DOHH2 (cell line): ENCODE measurements around the gene ADAM19.

Experiments
- H3F3A ChIP-seq: fragments of 200-600 bp; sonication (generic), shearing (Covaris generic); 2 replicates; pipeline ENCODE4 v1.6.0; 2016; ENCODE audit warnings: antibody characterized with exemption, mild to moderate bottlenecking; ENCODE audit not compliant: control insufficient read depth, insufficient read depth
- H3K27ac ChIP-seq: fragments of 200-600 bp; sonication (generic); 2 replicates; pipeline ENCODE4 v1.5.1; 2014; ENCODE audit warnings: low read depth, mild to moderate bottlenecking, low read length, moderate library complexity
- H3K27me3 ChIP-seq: fragments of 200-600 bp; sonication (generic); 2 replicates; pipeline ENCODE4 v1.6.1; 2014; ENCODE audit warnings: mild to moderate bottlenecking, low read length, mixed read lengths; ENCODE audit not compliant: control insufficient read depth
- H3K36me3 ChIP-seq: fragments of 200-600 bp; sonication (generic); 2 replicates; pipeline ENCODE4 v1.6.1; 2014; ENCODE audit warnings: mild to moderate bottlenecking, low read length, moderate library complexity, mixed read lengths; ENCODE audit not compliant: control insufficient read depth
- H3K4me1 ChIP-seq: fragments of 200-600 bp; sonication (generic); 2 replicates; pipeline ENCODE4 v1.6.1; 2014; ENCODE audit warnings: mild to moderate bottlenecking, low read length, mixed read lengths; ENCODE audit not compliant: control insufficient read depth
- H3K4me2 ChIP-seq: fragments of 200-600 bp; sonication (generic); 2 replicates; pipeline ENCODE4 v1.6.0; 2014; ENCODE audit warnings: mild to moderate bottlenecking, low read length, moderate library complexity
- H3K4me3 ChIP-seq: fragments of 200-600 bp; sonication (generic); 2 replicates; pipeline ENCODE4 v1.5.1; 2014; ENCODE audit warnings: mild to moderate bottlenecking, low read length, mixed read lengths
- H3K79me2 ChIP-seq: fragments of 200-600 bp; sonication (generic); 2 replicates; pipeline ENCODE4 v1.6.1; 2014; ENCODE audit warnings: mild to moderate bottlenecking, low read length, mixed read lengths; ENCODE audit not compliant: control insufficient read depth
- H3K9me2 ChIP-seq: fragments of 200-600 bp; sonication (generic); replicated peaks from 2 replicates; pipeline ENCODE4 v1.6.1; 2014; ENCODE audit warnings: mild to moderate bottlenecking, low read length, mixed read lengths; ENCODE audit not compliant: control insufficient read depth
- H3K9me3 ChIP-seq: fragments of 200-600 bp; sonication (generic); 2 replicates; pipeline ENCODE4 v1.6.1; 2014; ENCODE audit warnings: antibody characterized with exemption, low read length, mixed read lengths; ENCODE audit not compliant: control insufficient read depth, insufficient read depth
- H4K20me1 ChIP-seq: fragments of 200-600 bp; sonication (generic); 2 replicates; pipeline ENCODE4 v1.6.0; 2014; ENCODE audit warnings: low read depth, mild to moderate bottlenecking, antibody characterized with exemption, low read length, moderate library complexity; ENCODE audit not compliant: control insufficient read depth, insufficient read depth
- CTCF ChIP-seq: fragments of 200-600 bp; sonication (generic); IDR thresholded peaks from one replicate; pipeline ENCODE4 v1.5.1; 2014; ENCODE audit warnings: antibody characterized with exemption, mild to moderate bottlenecking, low read depth, low read length; ENCODE audit not compliant: poor library complexity, severe bottlenecking
- EZH2phosphoT487 ChIP-seq: fragments of 200-600 bp; sonication (generic); IDR thresholded peaks from 2 replicates; pipeline ENCODE4 v1.6.1; 2017; ENCODE audit warnings: borderline replicate concordance, mild to moderate bottlenecking, antibody characterized with exemption, low read length, moderate library complexity, mixed read lengths

Gene ADAM19

GRCh38 chr5:157571357-157571827 lies 4.2 kb downstream of the ADAM19 start:
- H3K9me2 ChIP-seq = no peaks in the 10 kb centered on the region
- H3K9me3 ChIP-seq = no peaks in the 10 kb centered on the region
- peak overlapping the region; percentile 94 for H3K27ac ChIP-seq
- H3K27me3 ChIP-seq = no peaks in the 10 kb centered on the region
- no peaks in the 10 kb centered on the region for H4K20me1 ChIP-seq
- peaks cover 93% of the 10 kb centered on the region for H3K79me2 ChIP-seq
- peak overlapping the region; percentile 99 for H3K4me3 ChIP-seq
- no peak for TF ChIP-seq EZH2phosphoT487
- TF ChIP-seq CTCF = no peak
- peaks cover 77% of the 10 kb centered on the region for H3K4me1 ChIP-seq
- peaks cover 48% of the 10 kb centered on the region for H3F3A ChIP-seq
- peaks cover 74% of the 10 kb centered on the region for H3K36me3 ChIP-seq
- peak overlapping the region; percentile 91 for H3K4me2 ChIP-seq

DNA sequence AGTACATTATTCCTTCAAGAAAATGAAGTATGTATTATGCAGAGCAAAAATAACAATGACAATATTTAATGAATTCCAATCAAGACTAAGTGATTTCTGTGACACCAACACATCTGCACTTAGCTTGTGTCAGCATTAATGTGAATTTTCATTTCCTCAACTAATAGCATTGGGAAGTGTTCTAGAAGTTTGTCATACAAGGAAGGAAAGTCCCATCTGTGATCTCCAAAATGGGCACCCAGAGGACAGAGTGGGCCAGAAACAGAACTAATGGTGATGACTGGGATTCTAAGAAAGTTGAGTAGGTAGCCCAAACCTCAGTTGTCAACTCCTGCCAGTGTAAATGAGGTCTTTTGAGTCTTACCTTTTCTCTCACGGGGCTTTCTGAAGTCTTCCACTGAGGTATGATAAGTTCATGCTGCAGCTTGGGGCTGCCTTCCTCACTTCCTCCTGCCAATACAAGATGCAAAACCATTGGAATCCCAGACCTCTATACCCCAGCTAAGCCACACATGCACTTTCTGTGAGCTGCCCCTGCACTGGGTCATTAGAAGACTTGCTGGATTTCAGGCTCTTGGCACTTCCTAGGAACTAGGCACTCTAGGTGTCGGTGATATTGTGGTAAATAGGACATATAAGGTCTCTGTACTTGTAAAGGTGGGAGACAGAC lies 4.9 kb downstream of the ADAM19 start:
- Histone ChIP-seq H4K20me1 (no peaks in the 10 kb centered on the region), H3K9me3 (no peaks in the 10 kb centered on the region), H3K4me1 (peaks cover 78% of the 10 kb centered on the region), H3K4me2 (peak overlapping the region; percentile 91), H3K9me2 (no peaks in the 10 kb centered on the region), H3K27me3 (no peaks in the 10 kb centered on the region), H3K27ac (peak overlapping the region; percentile 94), H3F3A (peaks cover 50% of the 10 kb centered on the region), H3K4me3 (peak overlapping the region; percentile 99), H3K36me3 (peaks cover 81% of the 10 kb centered on the region), H3K79me2 (peaks cover 100% of the 10 kb centered on the region)
- no peak for TF ChIP-seq EZH2phosphoT487
- peak; percentile 4 for TF ChIP-seq CTCF

DNA sequence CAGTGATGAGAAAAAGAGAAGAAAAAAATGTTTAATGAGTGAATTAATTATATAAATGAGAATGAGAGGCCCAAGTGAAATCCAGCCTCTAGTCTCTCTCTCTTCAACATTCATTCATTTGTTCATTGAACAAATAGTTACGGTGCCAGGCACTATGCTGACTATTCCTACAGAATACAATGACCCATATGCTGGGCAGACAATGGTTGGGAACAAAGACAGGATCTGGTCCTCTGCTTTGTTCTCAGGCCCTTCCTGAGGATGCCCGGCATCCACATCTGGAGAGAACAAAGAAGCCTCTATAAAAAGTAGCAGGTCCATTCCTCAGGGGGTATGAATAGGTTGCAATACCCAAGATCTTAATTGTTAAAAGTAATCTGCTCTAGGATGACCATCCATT lies 6.9 kb downstream of the ADAM19 start:
- H3K79me2 ChIP-seq = peaks cover 100% of the 10 kb centered on the region
- peak overlapping the region; percentile 77 for H3K4me2 ChIP-seq
- no peak overlapping the region for H3K4me3 ChIP-seq
- peaks cover 48% of the 10 kb centered on the region for H3F3A ChIP-seq
- H3K4me1 ChIP-seq = peaks cover 97% of the 10 kb centered on the region
- no peaks in the 10 kb centered on the region for H4K20me1 ChIP-seq
- no peak for TF ChIP-seq EZH2phosphoT487
- H3K9me3 ChIP-seq = no peaks in the 10 kb centered on the region
- no peaks in the 10 kb centered on the region for H3K9me2 ChIP-seq
- H3K27ac ChIP-seq = peak overlapping the region; percentile 85
- peaks cover 82% of the 10 kb centered on the region for H3K36me3 ChIP-seq
- no peaks in the 10 kb centered on the region for H3K27me3 ChIP-seq

GRCh38 chr5:157568222-157568621 lies 7.4 kb downstream of the ADAM19 start:
- Histone ChIP-seq H3K4me1 (peaks cover 100% of the 10 kb centered on the region), H3F3A (peaks cover 48% of the 10 kb centered on the region), H4K20me1 (no peaks in the 10 kb centered on the region), H3K36me3 (peaks cover 82% of the 10 kb centered on the region), H3K9me2 (no peaks in the 10 kb centered on the region), H3K4me2 (peak overlapping the region; percentile 77), H3K4me3 (peak overlapping the region; percentile 30), H3K9me3 (no peaks in the 10 kb centered on the region), H3K27ac (peak overlapping the region; percentile 85), H3K79me2 (peaks cover 100% of the 10 kb centered on the region), H3K27me3 (no peaks in the 10 kb centered on the region)
- no peak for TF ChIP-seq CTCF
- no peak for TF ChIP-seq EZH2phosphoT487
